Hepatocyte (in vitro differentiated cells): Measurements from ENCODE around the gene SERGEF.

Experiments
- CTCF ChIP-seq: fragments of 200-600 bp; sonication (generic); IDR thresholded peaks from 2 replicates; pipeline ENCODE4 v1.5.1; 2016; ENCODE audit warnings: antibody characterized with exemption, mild to moderate bottlenecking; ENCODE audit not compliant: poor library complexity
- EZH2 ChIP-seq: fragments of 200-600 bp; sonication (generic); IDR thresholded peaks from 2 replicates; pipeline ENCODE4 v1.6.1; 2016; ENCODE audit warnings: antibody characterized with exemption, mild to moderate bottlenecking, borderline replicate concordance

- TF ChIP-seq EZH2 = no peak
- no peak for TF ChIP-seq CTCF
Measured at GRCh38 chr11:17771415-17771814, 241.4 kb downstream of the SERGEF start.
